HepG2 (cell line): ENCODE data around the gene MFAP4.

ENCODE experiments used
- CREB1 ChIP-seq, 2 experiments: fragments of 450-650 bp in 1 of 2; IDR thresholded peaks; 2 replicates each; pipeline ENCODE4 v1.6.1; 2016 to 2017; ENCODE audit warnings: control low read depth in 1 of 2, mild to moderate bottlenecking in 1 of 2, missing compliant biosample characterization in 1 of 2, missing genetic modification characterization in 1 of 2
- FOXK2 ChIP-seq: fragments of 450-650 bp; IDR thresholded peaks from 2 replicates; pipeline ENCODE4 v1.6.1; 2016
- KDM5A ChIP-seq: fragments of 200-600 bp; sonication (generic); IDR thresholded peaks from 2 replicates; pipeline ENCODE4 v1.7.0; 2018; ENCODE audit warnings: antibody characterized with exemption, mild to moderate bottlenecking, low read length, borderline replicate concordance
- KLF16 ChIP-seq, 2 experiments: sonication (generic) in 1 of 2; formaldehyde crosslinking in 1 of 2; IDR thresholded peaks; 2 replicates each; pipeline versions ENCODE4 v1.6.1 to v1.8.0; 2016 to 2023; ENCODE audit warnings: missing genetic modification reagents in 2 of 2, missing compliant biosample characterization in 1 of 2
- PHF20 ChIP-seq: sonication (generic); formaldehyde crosslinking; IDR thresholded peaks from 2 replicates; pipeline ENCODE4 v1.5.0; 2020; ENCODE audit warnings: mild to moderate bottlenecking, missing genetic modification reagents
- POGK ChIP-seq: sonication (generic); formaldehyde crosslinking; conservative IDR thresholded peaks from 2 replicates; pipeline ENCODE4 v1.8.0; 2022; ENCODE audit warnings: mild to moderate bottlenecking, moderate library complexity, missing genetic modification reagents
- TSC22D2 ChIP-seq: sonication (generic); formaldehyde crosslinking; IDR thresholded peaks from 2 replicates; pipeline ENCODE4 v1.5.1; 2020; ENCODE audit warnings: missing genetic modification reagents, mild to moderate bottlenecking, borderline replicate concordance
- ZBTB3 ChIP-seq: sonication (generic); formaldehyde crosslinking; IDR thresholded peaks from 2 replicates; pipeline ENCODE4 v1.4.0; 2020; ENCODE audit warnings: low read depth, mild to moderate bottlenecking, moderate library complexity, missing genetic modification reagents, borderline replicate concordance
- ZNF850 ChIP-seq: sonication (generic); formaldehyde crosslinking; conservative IDR thresholded peaks from 2 replicates; pipeline ENCODE4 v1.9.0; 2021; ENCODE audit warnings: mild to moderate bottlenecking, missing genetic modification reagents

GRCh38 chr17:19413761-19414160 is 26.8 kb upstream of the MFAP4 start:
- TF ChIP-seq FOXK2 (no peak), ZBTB3 (CRISPR knock-in tag) (no peak), PHF20 (CRISPR knock-in tag) (no peak), ZNF850 (no peak), POGK (CRISPR knock-in tag) (no peak), KDM5A (no peak), TSC22D2 (CRISPR knock-in tag) (no peak), KLF16 (CRISPR knock-in tag; IDR thresholded peaks at IDR 0.05) (no peak), CREB1 (IDR thresholded peaks at IDR 0.05) (no peak), CREB1 (CRISPR knock-in tag; IDR thresholded peaks at IDR 0.05) (no peak)
